Lower leg skin (tissue), 3 donors: ENCODE results near the gene SLC16A9.

Experiments used
- CTCF ChIP-seq, 3 donors: fragments of 450-650 bp; IDR thresholded peaks; one replicate each; pipeline ENCODE4 v1.5.1; 2016; ENCODE audit warnings: antibody characterized with exemption in 3 of 3, mild to moderate bottlenecking in 3 of 3, moderate library complexity in 2 of 3
- POLR2A ChIP-seq, 2 donors: fragments of 450-650 bp; IDR thresholded peaks; one replicate each; pipeline ENCODE4 v1.6.1; 2016 to 2017; ENCODE audit warnings: antibody characterized with exemption in 2 of 2, mild to moderate bottlenecking in 1 of 2, moderate library complexity in 1 of 2

GRCh38 chr10:59618666-59619065 is 91.0 kb downstream of the SLC16A9 start:
- TF ChIP-seq CTCF (IDR thresholded peaks at IDR 0.05) (no peak), POLR2A (IDR thresholded peaks at IDR 0.05) (no peak)
